GM18511 (cell line): ENCODE data around the gene NOCT.
"Not testable (repeated sequence)": the region's sequence is repeated elsewhere in the genome, so short reads cannot be mapped to it uniquely, and the experiment has no call there.

Source experiments
- ATAC-seq: cut with Tn5 transposase; IDR thresholded peaks from one replicate; pipeline ENCODE4 v1.9.1; 2021; ENCODE audit warnings: mild to moderate bottlenecking, moderate library complexity; ENCODE audit not compliant: unreplicated experiment

NOCT gene

DNA sequence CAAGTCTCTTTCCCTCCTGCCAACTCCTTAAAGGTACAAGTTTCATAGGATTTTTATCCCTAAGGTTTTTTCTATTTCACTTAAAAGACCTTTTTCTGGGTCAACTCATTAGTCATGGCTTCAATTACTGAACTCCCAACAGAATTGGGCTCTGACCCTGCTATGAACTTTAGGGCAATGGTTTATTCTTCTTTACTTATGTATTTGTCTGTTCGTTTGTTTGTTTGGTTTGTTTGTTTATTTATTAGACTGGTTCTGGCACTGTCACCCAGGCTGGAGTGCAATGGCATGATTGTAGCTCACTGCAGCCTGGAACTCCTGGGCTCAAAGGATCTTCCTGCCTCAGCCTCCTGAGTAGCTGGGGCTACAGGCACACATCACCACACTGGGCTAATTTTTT is 5.9 kb upstream of the NOCT start:
- no peak for ATAC-seq

DNA sequence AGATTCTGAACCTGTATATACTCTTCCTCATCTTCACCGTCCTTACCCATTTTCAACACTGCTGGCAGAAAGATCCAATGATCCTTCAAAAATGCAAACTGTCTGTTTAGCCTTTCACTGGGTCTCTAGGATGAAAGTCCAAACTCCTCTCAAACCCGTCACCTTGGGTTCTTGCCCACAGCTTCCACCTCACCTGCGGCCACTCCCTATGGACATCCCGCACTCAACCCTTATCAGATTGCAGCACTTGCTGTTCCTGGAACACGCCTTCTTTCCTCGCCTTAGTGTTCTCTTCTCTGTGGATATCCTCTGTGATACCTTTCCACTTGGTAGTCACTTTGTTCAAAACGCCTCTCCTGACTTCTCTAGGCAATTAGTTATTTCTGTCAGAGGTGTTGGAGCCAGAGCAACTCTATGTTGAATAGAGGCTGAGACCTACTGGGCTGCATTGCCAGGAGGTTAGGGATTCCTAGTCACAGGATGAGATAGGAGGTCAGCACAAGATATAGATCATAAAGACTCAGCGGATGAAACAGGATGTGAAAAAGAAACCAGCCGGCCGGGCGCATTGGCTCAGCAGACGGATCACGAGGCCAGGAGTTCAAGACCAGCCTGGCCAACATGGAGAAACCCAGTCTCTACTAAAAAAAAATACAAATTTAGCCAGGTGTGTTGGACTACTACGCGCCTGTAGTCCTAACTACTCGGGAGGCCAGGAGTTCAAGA is 4.2 kb upstream of the NOCT start:
- no peak for ATAC-seq

DNA sequence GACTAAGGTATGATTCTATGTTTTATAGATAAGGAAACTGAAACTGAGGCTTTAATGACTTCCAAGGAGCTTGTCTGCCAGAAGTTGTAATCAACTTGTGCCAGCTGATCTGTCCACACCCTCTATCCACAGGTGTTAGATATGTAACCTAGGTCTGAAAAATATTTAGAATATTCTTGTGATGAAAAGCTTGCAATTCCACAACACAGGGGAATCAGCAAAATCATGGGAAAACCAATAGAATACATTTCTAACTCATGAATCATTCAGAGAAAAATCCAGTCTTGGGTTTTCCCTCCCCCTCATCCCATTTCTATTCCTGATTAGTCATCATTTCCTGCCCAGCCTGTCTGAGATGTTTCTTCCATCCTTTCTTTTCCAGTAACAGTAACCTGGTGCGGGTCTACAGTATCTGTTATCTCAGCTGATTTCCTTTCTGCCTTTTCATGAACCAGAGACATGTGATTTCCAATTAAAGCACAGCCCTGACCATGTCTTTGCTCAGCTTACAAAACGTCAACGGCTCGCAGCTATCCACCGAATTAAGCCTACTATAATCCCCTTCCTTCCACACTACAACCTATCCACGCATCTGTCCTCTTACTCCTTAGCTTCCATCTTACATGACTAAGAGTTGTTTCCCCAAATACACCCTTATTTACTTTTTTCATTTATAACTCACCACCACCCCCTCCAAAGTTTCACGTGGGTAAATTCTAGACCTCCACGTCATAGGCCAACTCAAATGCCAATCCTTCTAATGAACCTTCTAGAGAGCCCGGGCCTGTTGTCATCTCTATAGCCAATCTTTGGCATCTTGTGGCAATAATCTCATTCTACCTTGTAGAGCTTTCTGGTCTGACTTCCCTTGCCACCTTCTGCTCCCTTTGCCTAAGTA is 961 bp upstream of the NOCT start:
- ATAC-seq: peak; percentile 12

DNA sequence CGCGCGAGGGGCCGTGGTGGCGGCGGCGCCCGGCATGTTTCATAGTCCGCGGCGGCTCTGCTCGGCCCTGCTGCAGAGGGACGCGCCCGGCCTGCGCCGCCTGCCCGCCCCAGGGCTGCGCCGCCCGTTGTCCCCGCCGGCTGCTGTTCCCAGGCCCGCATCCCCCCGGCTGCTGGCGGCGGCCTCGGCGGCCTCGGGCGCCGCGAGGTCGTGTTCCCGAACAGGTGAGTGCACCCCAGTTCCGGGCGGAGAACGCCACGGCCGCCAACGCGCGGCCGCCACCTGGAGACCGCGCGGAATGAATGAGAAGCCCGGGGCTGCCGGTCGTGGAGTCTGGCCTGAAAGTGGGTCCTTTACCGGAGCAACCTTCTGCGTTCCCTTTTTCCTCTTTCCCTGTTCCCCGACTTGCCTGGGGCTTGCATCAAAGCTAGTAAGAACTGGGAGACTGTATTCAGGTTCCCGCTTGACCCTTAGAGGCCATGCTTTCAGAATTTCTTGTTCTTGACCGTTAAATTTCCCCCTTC is 429 bp downstream of the NOCT start:
- ATAC-seq: peak; percentile 39

DNA sequence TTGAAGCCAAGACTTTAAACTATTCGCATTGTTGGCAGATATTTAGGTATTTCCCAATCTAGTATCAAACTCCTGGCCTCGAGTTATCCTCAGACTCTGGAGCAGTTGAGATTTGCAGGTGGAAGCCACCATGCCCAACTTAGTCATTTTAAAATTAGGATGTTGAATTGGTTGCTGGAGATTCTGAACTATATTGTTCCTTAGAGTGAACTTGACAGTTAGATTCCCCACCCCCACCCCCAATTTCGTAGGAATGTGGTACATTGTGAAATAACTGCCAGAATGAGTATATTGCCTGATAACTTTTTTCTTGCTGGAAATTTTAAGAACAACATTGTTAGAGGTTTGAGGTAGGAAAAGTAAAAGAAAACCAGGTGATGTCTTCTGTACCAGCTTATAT is 2.3 kb downstream of the NOCT start:
- ATAC-seq: no peak

DNA sequence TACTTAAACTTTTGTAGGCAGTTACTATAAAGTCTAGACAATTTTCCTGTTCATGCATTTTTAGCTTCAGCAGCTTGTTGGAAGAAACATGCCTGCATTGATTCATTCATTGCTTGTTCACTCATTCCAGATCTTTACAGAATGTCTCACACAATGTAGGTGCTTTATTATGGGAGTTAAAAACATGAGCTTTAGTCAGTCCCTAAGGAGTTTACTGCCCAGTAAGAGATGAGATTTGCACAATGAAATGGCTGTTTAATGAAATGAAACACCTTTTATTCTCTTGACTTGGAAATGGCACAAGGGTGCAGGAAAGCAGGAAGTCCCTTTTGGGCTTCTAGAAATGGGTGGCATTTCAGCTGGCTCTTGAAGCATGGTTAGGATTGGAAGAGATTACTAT is 2.9 kb downstream of the NOCT start:
- ATAC-seq: no peak

DNA sequence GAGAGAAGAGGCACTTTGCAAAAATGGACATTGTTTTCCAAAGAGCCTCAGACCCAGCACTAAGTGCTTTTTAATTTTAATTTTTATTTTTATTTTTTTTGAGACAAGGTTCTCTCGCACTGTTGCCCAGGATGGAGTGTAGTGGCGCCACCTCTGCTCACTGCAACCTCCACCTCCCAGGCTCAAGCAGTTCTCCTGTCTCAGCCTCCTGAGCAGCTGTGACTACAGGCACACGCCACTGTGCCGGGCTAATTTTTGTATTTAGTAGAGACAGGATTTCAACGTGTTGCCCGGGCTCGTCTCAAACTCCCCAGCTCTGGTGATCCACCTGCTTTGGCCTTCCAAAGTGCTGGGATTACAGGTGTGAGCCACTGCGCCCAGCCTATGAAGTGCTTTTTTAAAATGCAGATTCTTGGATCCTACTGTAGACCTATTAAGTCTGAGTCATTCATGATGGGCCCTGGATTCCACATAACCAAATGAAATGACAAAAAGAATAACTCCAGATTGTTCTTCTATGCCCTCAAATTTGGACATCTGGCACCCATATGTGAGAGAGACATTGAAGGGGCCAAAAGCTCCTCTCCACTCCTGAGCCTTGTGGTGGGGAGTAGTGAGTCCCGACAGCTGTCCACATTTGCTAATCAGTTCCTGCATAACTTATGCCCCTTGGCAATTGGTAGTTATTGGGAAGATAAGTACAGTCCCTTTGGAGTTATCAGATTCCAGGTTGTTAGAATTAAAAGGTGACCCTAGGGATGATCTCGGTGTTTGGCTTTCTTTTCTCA is 3.6 kb downstream of the NOCT start:
- no peak for ATAC-seq

DNA sequence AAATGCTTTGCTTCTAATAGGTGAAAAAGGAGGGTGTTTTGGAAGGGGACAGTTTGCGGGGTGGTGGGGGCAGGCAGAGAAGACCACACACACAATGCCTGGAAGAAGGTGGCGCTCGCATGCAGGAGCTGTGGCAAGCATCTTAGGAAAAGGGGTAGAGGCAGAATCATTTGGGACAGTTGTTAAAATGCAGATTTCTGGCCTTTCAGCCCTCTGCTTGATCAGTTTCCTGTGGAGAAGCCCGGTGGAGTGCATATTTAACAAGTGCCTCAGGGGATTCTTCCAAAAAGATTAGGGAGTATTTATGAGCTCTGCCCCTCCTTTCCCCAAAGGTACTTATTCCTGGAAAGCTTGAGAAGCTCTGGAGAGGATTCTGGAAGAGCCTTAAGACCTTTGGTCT is 4.8 kb downstream of the NOCT start:
- no peak for ATAC-seq

DNA sequence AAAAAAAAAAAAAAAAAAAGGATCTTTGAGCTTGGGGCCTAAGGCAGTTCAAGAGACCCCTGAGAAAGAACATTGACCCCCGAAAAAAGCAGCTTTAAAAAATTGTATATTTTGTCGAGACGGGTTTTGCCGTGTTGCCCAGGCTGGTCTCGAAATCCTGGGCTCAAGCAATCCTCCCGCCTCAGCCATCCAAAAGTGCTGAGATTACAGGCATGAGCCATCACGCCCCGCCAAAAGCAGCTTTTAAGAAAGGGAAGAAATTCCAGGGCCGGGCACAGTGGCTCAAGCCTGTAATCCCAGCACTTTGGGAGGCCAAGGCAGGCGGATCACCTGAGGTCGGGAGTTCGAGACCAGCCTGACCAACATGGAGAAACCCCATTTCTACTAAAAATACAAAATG is 5.5 kb downstream of the NOCT start:
- ATAC-seq: not testable (repeated sequence)

DNA sequence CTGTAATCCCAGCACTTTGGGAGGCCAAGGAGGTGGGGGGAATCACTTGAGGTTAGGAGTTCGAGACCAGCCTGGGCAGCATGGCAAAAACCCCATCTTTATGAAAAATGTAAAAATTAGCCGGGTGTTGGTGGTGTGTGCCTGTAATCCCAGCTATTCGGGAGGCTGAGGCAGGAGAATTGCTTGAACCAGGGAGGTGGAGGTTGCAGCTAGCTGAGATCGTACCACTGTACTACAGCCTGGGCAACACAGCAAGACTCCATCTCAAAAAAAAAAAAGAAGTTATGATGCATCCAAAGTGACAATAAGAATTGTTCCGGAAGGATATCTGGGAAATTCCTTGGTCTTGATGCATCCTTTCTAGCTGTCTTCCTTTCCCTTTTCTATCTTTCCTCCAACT is 7.3 kb downstream of the NOCT start:
- ATAC-seq: no peak

DNA sequence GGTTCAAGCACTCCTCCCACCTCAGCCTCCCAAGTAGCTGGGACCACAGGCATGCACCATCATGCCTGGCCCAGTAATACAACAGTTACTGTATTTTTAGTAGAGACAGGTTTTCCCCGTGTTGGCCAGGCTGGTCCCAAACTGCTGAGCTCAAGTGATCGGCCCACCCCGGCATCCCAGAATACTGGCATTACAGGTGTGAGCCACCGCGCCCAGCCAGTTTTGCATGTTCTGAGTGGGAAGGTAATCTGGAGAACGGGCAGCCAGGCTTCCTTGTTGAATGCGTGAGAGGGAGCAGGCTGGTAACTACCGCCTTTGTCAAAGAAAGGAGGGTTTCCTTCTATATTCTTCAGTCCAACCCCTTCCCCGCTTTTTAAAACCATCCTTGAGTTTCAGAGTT is 9.1 kb downstream of the NOCT start:
- ATAC-seq: no peak

DNA sequence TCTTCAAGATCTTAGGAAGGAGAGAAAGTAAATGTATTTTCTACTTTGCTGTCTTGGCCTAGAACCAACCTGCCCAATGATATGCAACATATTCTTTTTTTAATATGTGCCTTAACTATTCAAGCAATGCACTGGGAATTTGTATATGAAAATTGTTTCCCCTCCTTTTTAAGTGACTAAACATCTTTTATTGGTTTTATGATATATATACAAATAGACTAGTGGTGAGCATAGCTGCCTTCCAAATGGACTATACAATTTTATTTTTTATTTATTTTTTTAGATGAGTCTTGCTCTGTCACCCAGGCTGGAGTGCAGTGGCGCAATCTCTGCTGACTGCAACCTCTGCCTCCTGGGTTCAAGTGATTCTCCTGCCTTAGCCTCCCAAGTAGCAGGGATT is 10.3 kb downstream of the NOCT start:
- ATAC-seq: no peak

DNA sequence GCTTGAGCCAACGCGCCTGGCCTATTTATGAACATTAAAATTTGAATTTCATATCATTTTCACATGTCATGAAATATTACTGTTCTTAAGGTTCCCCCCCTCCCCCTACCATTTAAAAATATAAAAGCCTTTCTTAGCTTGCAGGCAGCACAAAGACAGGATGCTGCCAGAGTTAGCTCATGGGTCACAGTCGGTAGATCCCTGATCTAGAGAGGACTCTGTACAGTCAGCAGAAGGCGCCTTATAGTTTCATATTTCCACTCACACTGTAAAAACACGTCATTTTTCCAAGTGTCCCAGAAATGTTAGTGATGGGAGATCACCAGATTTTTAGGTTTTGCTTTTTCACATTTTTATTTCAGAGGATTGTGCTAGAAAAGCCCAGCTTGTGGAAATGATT is 12.2 kb downstream of the NOCT start:
- no peak for ATAC-seq

DNA sequence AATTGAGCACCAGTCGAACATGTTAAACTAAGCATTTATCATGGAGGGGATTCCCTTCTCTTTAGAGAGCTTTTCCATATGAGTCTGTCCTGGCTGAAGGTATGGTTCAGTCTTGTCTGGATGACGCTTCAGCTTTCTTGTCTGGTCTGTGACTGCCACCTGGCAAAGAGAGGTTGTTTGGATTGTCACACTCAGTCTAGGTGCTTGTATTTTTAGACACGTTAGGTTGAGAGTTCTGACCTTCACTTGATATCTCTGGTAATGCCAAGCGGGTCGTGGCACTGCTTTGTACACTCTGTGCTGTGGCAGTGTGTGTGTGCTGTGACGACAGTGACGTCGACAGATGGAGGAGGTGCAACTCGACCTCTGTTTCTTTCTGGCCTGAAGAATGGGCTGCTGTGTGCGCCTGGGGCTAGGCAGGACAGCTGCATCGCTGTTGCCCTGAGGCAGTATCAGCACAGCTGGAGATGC is 12.6 kb downstream of the NOCT start:
- no peak for ATAC-seq

DNA sequence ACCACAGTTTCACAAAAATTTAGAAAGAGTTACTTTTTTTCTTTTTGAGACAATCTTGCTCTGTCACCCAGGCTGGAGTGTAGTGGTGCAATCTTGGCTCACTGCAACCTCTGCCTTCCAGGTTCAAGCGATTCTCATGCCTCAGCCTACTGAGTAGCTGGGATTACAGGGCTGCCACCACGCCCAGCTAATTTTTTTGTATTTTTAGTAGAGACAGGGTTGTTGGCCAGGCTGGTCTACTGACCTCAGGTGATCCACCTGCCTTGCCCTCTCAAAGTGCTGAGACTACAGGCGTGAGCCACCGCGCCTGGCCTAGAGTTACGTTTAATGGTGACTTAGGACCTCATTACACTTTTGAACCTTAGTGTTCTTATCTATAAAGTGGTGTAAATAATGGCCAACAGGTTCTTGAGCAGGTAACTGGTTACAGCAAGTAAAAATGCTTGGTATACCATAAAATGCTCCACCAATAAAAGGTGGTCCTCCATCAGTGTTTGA is 14.3 kb downstream of the NOCT start:
- ATAC-seq: not testable (repeated sequence)

DNA sequence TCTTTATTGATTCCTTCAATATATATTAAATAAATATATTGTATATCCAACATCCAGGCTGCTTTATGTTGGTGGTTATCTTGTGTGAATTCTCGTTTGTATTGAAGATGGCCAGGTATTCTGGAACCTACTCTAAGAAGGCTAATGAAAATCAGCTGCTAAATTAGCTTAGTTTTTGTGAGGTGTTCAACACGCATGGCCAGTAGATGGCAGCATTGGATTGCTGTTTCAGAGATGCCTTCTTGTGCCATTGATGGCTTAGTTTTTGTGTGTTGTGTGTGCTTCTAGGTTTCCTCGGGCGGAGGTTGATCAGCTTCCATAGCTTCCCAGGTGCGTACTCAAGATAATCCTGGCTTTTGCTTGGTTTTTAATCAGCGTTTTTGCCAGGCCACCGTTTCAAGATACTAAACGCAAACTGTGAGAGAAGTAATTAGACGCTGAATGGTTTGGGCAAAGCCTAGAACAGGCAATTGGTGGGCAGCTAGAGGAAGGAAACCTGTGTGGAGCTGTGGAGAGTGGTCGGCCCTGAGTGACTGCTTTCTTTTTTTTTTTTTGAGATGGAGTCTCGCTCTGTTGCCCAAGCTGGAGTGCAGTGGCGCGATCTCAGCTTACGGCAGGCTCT is 15.1 kb downstream of the NOCT start:
- peak; percentile 78 for ATAC-seq

DNA sequence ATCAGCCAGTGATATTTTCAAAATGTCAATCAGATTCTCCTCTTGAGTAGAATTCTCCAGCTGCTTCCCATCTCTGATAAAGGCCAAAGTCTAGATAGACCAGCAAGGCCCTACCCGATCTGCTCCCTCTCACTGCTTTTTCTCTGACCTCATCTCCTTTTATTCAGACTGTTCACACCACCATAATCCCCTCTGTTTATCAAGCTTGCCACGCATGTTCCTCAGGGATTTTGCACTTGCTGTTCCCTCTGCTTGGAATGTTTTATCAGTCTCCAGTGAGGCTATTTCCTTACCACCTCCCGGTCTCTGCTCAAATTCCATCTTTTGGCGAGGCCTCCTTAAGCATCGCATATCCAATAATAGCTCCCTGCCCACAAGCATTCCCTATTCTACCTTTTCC is 20.1 kb downstream of the NOCT start:
- ATAC-seq: no peak

DNA sequence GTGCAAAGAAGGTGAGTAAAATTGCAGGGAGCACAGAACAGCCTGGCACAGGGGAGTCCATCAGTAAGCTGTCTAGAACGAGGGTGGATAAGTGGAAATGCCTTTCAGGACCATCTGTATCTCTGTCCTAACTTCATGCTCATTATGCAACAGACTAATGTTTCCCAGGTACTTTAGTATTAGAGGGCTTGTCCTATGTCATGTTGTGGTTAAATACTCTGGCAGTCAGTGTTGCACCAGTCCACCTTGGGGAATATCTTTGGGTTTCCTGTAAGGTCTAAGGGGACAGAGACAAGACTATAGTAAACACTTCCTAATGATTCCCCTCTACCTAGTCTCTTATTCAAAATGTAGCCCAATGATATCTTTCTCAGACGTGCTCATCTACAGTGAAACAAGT is 21.3 kb downstream of the NOCT start:
- no peak for ATAC-seq

DNA sequence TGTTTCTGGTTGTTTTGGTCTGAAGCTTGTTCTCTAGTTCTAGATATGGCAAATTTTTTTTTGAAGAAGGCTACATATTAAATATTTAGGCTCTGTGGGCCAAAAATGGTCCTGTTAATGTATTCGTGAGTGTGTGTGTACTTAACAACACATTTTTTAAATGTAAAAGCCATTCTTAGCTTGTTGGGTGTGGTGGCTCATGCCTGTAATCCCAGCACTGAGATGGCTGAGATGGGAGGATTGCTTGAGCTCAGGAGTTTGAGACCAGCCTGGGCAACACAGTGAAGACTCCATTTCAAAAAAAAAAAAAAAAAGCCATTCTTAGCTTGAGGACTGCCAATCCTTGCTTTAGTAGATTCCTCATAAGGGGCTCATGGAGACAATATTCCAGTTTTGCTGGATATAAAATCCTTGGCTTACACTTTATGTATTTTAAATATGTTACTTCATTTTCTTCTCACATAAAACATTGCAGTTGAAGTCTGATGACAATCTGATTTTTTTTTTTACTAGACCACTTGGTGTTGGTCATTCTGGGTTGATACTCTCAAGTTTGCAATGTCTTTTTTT is 23.4 kb downstream of the NOCT start:
- no peak for ATAC-seq

DNA sequence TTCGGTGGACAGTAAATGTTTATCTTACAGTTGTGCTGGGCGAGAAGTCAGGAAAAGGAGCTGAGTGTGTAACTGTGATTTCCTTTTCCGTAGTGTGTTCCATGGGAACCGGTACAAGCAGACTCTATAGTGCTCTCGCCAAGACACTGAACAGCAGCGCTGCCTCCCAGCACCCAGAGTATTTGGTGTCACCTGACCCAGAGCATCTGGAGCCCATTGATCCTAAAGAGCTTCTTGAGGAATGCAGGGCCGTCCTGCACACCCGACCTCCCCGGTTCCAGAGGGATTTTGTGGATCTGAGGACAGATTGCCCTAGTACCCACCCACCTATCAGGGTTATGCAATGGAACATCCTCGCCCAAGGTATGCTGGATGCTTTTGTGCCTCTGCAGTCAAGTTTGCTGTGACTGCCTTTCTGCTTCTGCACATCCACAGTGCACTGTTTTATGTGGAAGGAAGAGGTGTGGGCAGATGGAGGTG is 27.4 kb downstream of the NOCT start:
- ATAC-seq: no peak
